ENCODE results near the gene GALNT1.

The GALNT1 gene

DNA sequence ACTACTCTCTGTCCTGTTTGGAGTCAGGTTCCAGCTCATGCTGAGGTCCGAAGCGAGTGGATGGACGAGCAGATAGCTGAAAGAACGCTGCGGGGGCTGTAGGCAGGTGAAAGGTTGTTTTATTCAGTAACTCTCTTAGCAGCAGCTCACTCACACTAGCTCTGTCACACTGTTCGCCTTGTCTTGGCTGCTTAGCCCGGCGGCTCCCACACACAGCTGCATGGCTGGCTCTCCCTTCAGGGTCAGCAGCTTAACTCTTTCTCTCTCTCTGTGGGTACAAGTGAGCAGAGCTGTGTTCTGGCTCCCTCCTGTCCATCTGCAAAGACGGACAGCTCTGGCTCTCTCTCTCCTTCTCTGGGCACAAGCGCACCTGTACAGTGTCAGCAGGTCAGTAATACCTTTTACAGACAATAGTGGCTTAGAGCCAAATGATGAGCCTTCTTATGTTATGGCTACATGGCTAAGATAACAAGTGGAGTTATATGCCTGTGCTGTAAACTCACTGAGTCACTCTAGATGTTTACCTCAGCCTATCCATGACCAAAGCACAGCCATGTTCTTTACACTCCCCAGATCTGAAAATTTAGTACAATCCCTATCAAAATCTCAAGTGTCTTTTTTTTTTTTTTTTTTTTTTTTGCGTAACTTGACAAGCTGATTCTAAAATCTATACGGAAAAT, 149.3 kb downstream of the GALNT1 start:
- H3K4me2 ChIP-seq: no peak overlapping the region
- no peaks in the 10 kb centered on the region for H3K36me3 ChIP-seq
- TF ChIP-seq Cebpa-rat (IDR thresholded peaks at IDR 0.05): no peak
- no peak overlapping the region for H3K4me3 ChIP-seq
- H3K9me3 ChIP-seq (replicated peaks in 1 of 11): peaks cover 0 to 23% (median 15%) of the 10 kb centered on the region in 11 experiments; a peak in 16 of 22 replicates
- no peak overlapping the region for H3K27ac ChIP-seq
- H3K4me1 ChIP-seq: no peaks in the 10 kb centered on the region
- no peaks in the 10 kb centered on the region for H3K27me3 ChIP-seq
- H3K9ac ChIP-seq: no peak overlapping the region
- H4K20me1 ChIP-seq: no peaks in the 10 kb centered on the region

DNA sequence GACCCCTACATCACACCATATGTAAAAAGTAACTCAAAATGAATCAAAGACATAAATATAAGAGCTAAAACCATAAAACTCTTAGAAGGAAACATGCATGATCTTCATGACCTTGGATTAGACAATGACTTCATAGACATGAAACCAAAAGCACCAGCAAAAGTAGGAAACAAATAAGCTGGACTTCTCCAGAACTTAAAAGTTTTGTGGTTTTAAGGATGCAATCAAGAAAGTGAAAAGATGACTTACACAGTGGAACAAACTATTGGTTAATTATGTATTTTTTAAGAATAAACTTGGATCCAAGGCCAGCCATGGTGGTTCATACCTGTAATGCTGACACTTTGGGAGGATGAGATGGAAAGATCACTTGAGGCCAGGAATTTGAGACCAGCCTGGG, 150.2 kb downstream of the GALNT1 start:
- Histone ChIP-seq H3K36me3 (no peaks in the 10 kb centered on the region), H3K9me3 (replicated peaks in 1 of 11) (peaks cover 0 to 23% (median 15%) of the 10 kb centered on the region in 11 experiments; a peak in 16 of 22 replicates)

GRCh38 chr18:35732162-35732561, 150.6 kb downstream of the GALNT1 start:
- no peak for TF ChIP-seq Cebpa-rat (IDR thresholded peaks at IDR 0.05)
- H3K9ac ChIP-seq: no peak overlapping the region
- no peaks in the 10 kb centered on the region for H3K36me3 ChIP-seq

More for the DNA sequence above, 150.2 kb downstream of the GALNT1 start:
- no peak overlapping the region for H3K4me2 ChIP-seq
- H3K9ac ChIP-seq: no peak overlapping the region
- no peaks in the 10 kb centered on the region for H3K27me3 ChIP-seq
- no peak overlapping the region for H3K4me3 ChIP-seq
- H4K20me1 ChIP-seq: no peaks in the 10 kb centered on the region
- H3K27ac ChIP-seq: no peak overlapping the region
- no peak for TF ChIP-seq Cebpa-rat (IDR thresholded peaks at IDR 0.05)
- H3K4me1 ChIP-seq: no peaks in the 10 kb centered on the region

DNA sequence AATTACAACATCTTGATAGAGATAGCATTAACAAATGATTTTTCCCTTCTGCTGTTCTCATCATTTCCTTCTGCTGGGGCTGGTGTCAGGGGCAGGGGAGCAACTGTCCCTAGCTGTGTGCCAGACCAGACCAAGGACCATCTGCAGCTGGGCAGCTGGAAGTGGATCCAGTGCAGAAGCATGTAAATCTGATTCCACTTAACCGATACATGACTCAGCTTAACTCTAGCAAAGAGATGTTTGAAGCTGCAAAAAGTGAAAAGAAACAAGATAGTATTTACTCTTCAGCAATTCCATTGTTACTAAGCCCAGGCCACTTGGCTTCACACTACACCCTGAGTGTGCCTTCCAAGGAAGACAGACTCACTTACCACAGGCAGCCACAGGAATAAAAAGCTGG, 151.1 kb downstream of the GALNT1 start:
- Histone ChIP-seq H3K9ac (no peak overlapping the region), H3K4me2 (no peak overlapping the region), H3K36me3 (no peaks in the 10 kb centered on the region), H3K27ac (no peak overlapping the region), H4K20me1 (no peaks in the 10 kb centered on the region), H3K4me3 (no peak overlapping the region), H3K27me3 (no peaks in the 10 kb centered on the region), H3K9me3 (replicated peaks in 1 of 11) (peaks cover 0 to 23% (median 15%) of the 10 kb centered on the region in 11 experiments; a peak in 16 of 22 replicates), H3K4me1 (no peaks in the 10 kb centered on the region)
- TF ChIP-seq Cebpa-rat (IDR thresholded peaks at IDR 0.05): no peak

More at GRCh38 chr18:35732162-35732561, 150.6 kb downstream of the GALNT1 start:
- H3K27me3 ChIP-seq: no peaks in the 10 kb centered on the region
- H3K4me1 ChIP-seq: no peaks in the 10 kb centered on the region
- H3K4me3 ChIP-seq: no peak overlapping the region
- H3K4me2 ChIP-seq: no peak overlapping the region
- peaks cover 0 to 23% (median 15%) of the 10 kb centered on the region in 11 experiments; a peak in 16 of 22 replicates for H3K9me3 ChIP-seq (replicated peaks in 1 of 11)
- H3K27ac ChIP-seq: no peak overlapping the region
- H4K20me1 ChIP-seq: no peaks in the 10 kb centered on the region

DNA sequence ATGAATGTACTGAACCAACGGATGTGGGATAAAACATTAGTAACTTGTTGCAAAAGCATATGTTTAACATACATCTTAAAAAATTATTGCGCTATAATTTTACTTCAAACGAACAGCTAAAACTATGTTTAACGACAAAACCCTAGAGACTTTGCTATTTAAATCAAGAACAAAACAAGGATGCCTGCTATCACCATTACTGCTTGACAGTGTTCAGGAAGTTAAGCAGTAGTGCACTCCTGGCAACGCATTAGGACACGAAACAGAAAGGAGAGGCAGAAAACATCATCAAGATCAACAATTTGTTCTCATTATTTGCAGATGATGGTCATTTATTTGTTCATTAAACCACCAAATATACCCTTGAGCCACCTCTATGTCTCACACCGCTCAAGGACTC, 151.9 kb downstream of the GALNT1 start:
- H3K9ac ChIP-seq: no peak overlapping the region
- H3K4me1 ChIP-seq: no peaks in the 10 kb centered on the region
- H3K9me3 ChIP-seq (replicated peaks in 1 of 11): peaks cover 0 to 27% (median 16%) of the 10 kb centered on the region in 11 experiments; a peak in 17 of 22 replicates
- no peak overlapping the region for H3K4me2 ChIP-seq
- H3K4me3 ChIP-seq: no peak overlapping the region
- no peaks in the 10 kb centered on the region for H3K36me3 ChIP-seq
- no peaks in the 10 kb centered on the region for H3K27me3 ChIP-seq
- H3K27ac ChIP-seq: no peak overlapping the region
- no peaks in the 10 kb centered on the region for H4K20me1 ChIP-seq
- no peak for TF ChIP-seq Cebpa-rat (IDR thresholded peaks at IDR 0.05)

DNA sequence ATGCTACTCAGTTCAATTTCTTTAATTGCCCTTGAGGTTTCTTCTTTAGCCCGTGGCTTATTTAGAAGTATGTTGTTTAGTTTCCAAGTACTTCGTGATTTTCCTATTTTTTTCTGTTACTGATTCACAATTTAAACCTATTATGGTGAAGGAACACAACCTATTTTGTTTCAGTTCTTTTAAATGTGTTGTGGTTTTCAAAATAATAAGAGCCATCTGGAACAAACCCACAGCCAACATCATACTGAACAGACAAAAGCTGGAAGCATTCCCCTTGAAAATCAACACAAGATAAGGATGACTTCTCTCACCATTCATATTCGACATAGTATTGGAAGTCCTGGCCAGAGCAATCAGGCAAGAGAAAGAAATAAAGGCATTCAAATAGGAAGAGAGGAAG, 155.2 kb downstream of the GALNT1 start:
- Histone ChIP-seq H3K9ac (no peak overlapping the region), H4K20me1 (no peaks in the 10 kb centered on the region), H3K27ac (no peak overlapping the region), H3K27me3 (no peaks in the 10 kb centered on the region), H3K9me3 (replicated peaks in 1 of 11) (peaks cover 0 to 18% (median 11%) of the 10 kb centered on the region in 11 experiments; a peak in 11 of 22 replicates), H3K4me3 (no peak overlapping the region), H3K4me2 (no peak overlapping the region), H3K36me3 (no peaks in the 10 kb centered on the region), H3K4me1 (no peaks in the 10 kb centered on the region)
- no peak for TF ChIP-seq Cebpa-rat (IDR thresholded peaks at IDR 0.05)

DNA sequence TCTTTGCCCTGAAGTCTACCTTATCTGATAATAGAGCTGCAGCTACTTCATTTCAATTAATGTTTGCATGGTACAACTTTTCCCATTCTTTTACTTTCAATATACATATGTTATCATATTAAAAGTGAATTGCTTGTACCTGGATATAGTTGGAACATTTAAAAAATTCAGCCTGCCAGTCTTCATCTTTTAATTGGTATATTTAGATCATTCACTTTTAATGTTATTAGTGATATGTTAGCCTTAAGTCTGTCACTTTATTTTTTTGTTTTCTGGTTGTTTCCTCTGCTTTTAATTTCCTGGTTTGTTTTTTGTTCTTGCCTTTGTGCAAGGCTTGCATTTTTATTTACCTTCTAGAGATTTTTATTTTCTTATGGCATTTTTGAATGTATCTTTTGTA, 158.2 kb downstream of the GALNT1 start:
- Histone ChIP-seq H3K36me3 (no peaks in the 10 kb centered on the region), H3K4me2 (no peak overlapping the region), H3K27ac (no peak overlapping the region), H4K20me1 (no peaks in the 10 kb centered on the region), H3K9ac (no peak overlapping the region), H3K4me3 (no peak overlapping the region), H3K4me1 (no peaks in the 10 kb centered on the region), H3K9me3 (replicated peaks in 1 of 11) (peaks cover 0 to 23% (median 11%) of the 10 kb centered on the region in 11 experiments; a peak in 13 of 22 replicates), H3K27me3 (no peaks in the 10 kb centered on the region)
- TF ChIP-seq Cebpa-rat (IDR thresholded peaks at IDR 0.05): no peak

DNA sequence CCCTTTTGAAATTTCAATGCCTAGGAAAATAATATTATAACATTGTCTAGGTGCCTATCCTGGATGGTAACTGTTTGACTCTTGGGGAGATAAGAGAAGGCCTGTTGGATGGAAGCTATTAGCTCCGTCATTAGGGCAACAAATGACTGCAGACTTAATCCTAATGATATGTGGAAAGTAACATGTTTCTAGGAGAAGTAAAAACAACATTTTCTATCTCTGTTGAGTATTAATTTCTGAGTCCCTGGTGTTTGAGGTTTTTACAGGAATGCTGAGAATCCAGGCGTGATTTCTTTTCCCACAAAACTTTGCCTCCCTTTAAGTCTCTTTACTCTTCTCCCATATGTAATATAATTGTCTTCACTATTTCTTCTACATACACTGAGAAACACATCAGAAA, 159.1 kb downstream of the GALNT1 start:
- H3K4me1 ChIP-seq: no peaks in the 10 kb centered on the region
- H3K4me2 ChIP-seq: no peak overlapping the region
- no peaks in the 10 kb centered on the region for H3K36me3 ChIP-seq
- H3K27me3 ChIP-seq: no peaks in the 10 kb centered on the region
- no peak overlapping the region for H3K27ac ChIP-seq
- H3K9ac ChIP-seq: no peak overlapping the region
- no peak for TF ChIP-seq Cebpa-rat (IDR thresholded peaks at IDR 0.05)
- H3K4me3 ChIP-seq: no peak overlapping the region
- H4K20me1 ChIP-seq: no peaks in the 10 kb centered on the region
- H3K9me3 ChIP-seq (replicated peaks in 1 of 11): peaks cover 7 to 32% (median 19%) of the 10 kb centered on the region in 11 experiments; a peak in 19 of 22 replicates

- peaks cover 0 to 18% (median 10%) of the 10 kb centered on the region in 10 experiments; a peak in 13 of 20 replicates for H3K4me1 ChIP-seq
- H3K4me3 ChIP-seq: no peak overlapping the region
- no peak overlapping the region for H3K27ac ChIP-seq
- no peaks in the 10 kb centered on the region for H3K27me3 ChIP-seq
- no peaks in the 10 kb centered on the region for H3K36me3 ChIP-seq
- H4K20me1 ChIP-seq: no peaks in the 10 kb centered on the region; a peak in 1 of 22 replicates
- no peak overlapping the region for H3K4me2 ChIP-seq
- peaks cover 7 to 32% (median 16%) of the 10 kb centered on the region in 11 experiments; a peak in 19 of 22 replicates for H3K9me3 ChIP-seq (replicated peaks in 1 of 11)
- H3K9ac ChIP-seq: no peak overlapping the region
- no peak for TF ChIP-seq Cebpa-rat (IDR thresholded peaks at IDR 0.05)
Observed at GRCh38 chr18:35743916-35744315, 162.4 kb downstream of the GALNT1 start.

DNA sequence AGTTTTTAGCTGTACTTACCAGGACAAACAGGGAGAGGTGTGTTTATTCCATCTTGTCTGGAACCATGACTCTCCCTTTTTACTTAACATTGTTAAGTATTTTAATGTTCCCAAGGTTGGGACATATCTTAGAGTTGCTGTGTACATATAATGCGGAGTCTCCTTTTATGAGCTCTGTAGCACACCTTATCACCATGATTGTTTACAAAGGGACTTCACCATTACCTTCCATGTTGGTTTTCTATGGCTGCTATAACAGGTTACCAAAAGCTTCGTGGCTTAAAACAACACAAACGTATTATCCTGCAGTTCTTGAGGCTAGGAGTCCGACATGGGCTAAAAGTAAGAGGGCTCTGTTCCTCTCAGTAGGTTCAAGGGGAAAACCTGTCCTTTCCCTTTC, 164.3 kb downstream of the GALNT1 start:
- H3K9ac ChIP-seq: no peak overlapping the region
- H3K27ac ChIP-seq: no peak overlapping the region
- no peaks in the 10 kb centered on the region for H3K36me3 ChIP-seq
- H3K9me3 ChIP-seq (replicated peaks in 1 of 11): peaks cover 7 to 20% (median 8%) of the 10 kb centered on the region in 11 experiments; a peak in 16 of 22 replicates
- no peaks in the 10 kb centered on the region; a peak in 1 of 22 replicates for H4K20me1 ChIP-seq
- H3K4me2 ChIP-seq: no peak overlapping the region
- H3K4me1 ChIP-seq: peaks cover 0 to 18% (median 10%) of the 10 kb centered on the region in 10 experiments; a peak in 13 of 20 replicates
- no peak for TF ChIP-seq Cebpa-rat (IDR thresholded peaks at IDR 0.05)
- H3K4me3 ChIP-seq: no peak overlapping the region
- H3K27me3 ChIP-seq: no peaks in the 10 kb centered on the region

Data from BLaER1 treated with 17β-estradiol and CSF1 and Interleukin-3, amounts not matched to agents 10 nM and 100 nM (cell line).